ENCODE measurements around the gene PCSK6.

PCSK6 gene

DNA sequence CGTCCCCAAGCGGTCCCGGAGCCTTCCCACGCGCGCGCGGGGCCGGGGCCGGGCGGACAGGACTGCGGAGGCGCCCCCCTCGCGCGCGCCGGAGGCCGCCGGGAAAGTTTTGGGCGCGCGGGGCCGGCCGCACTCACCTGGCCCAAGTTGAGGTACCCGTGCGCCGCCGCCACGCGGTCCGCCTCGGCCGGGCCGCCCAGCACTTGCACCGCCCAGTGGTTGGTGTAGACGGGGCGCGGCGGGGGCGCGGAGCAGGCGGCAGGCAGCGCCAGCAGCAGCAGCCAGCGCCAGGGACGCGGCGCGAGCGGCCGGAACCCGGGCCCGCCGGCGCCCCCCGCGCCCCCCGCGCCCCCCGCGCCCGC, 289 bp downstream of the PCSK6 start:
- peak overlapping the region; percentile 52; the same call in 1 of the 2 replicates for H3K4me3 ChIP-seq (ENCODE audit: low read depth, low read length)

DNA sequence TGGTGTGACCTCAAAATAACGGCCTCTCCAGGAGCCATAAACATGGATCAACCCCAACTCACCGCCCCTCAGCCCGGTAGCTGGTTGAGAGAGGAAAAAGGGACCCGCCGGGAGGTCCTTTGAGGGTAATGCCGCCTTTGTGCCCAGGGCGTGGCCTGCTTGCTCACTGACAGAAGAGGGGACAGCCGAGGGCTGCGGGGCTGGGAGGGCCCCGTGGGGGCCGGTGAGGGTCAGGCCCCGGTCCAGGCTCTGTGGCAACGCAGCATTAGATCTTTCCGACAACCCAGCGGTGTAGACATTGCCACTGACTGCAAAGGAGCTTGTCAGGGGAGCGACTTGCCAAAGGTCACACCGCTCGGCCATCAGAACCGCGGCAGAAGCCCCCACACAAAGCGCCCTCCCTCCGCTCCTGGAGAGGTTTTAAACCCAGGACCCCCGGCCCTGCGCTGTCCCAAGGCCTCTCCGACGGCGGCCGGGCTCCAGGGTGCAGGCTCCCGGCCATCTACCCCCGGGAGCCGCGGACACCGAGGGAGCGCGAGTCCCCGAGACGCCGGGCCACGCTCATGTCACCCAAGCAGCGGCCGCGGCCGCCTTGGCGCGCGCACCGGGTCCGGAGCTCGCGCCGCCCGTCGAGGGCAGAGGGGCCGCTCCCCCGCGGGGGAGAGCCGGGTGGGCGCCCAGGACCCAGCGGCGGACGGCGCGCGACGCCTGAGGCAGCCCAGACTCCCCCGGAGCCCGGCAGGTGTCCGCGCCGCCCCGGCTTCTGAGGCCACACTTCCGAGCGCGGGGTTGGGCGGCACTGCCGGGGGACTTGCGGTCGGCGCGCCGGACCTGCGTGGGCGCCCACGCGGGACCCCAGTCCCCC, 975 bp downstream of the PCSK6 start:
- Histone ChIP-seq H3K4me3 (ENCODE audit: low read depth, low read length) (peak overlapping the region; percentile 52), H3K9me3 (ENCODE audit: control insufficient read depth, insufficient read depth, low read length) (no peaks in the 10 kb centered on the region), H3K4me1 (ENCODE audit: control insufficient read depth, insufficient read depth, low read length) (no peaks in the 10 kb centered on the region), H3K27me3 (ENCODE audit: control insufficient read depth, insufficient read depth, low read length) (peaks cover 41% of the 10 kb centered on the region), H3K27ac (ENCODE audit: low read depth, low read length) (no peak overlapping the region), H3K36me3 (ENCODE audit: control insufficient read depth, insufficient read depth, low read length) (no peaks in the 10 kb centered on the region), H3K9ac (ENCODE audit: low read depth, low read length) (no peak overlapping the region)

More for the DNA sequence above, 289 bp downstream of the PCSK6 start:
- no peak overlapping the region for H3K27ac ChIP-seq (ENCODE audit: low read depth, low read length)
- no peak overlapping the region for H3K9ac ChIP-seq (ENCODE audit: low read depth, low read length)
- no peaks in the 10 kb centered on the region for H3K36me3 ChIP-seq (ENCODE audit: control insufficient read depth, insufficient read depth, low read length)
- H3K9me3 ChIP-seq (ENCODE audit: control insufficient read depth, insufficient read depth, low read length), result no peaks in the 10 kb centered on the region
- no peaks in the 10 kb centered on the region for H3K4me1 ChIP-seq (ENCODE audit: control insufficient read depth, insufficient read depth, low read length)
- H3K27me3 ChIP-seq (ENCODE audit: control insufficient read depth, insufficient read depth, low read length), result peaks cover 41% of the 10 kb centered on the region

DNA sequence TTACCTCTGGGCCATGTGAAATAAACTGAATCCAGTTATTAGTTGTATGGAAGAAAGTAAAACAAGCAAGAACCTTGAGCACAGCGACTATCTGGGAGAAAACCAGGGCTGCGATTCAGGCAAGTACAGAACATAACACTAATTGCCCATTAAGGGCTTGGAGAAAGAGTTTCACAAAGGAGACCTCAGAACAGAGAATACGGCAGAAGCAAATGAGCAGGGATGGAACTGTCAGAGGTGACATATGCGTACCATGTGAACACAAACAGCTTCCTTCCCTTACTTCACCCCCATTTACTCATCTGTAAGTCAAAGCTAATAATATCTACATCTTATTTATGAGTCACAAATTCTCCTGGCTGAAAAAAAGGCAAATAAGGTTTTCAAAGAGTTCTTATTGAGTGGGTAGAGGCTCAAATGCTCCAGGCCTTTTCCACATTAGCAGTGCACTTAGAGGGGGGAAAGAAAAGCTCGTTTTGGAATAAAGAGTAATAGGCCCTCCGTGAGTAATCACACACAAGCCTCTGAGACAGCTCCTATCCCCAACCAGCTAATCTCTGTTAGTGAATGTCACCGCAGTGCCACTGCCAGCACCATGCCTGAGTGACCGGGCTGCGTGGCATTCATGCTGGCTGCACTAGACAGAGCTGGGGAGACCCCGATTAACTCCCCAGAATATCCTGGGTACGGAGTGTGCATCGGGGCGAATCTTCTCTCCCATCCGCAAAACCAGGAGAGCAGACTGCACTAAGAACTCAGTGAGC, 2.6 kb downstream of the PCSK6 start:
- no peak overlapping the region for H3K4me3 ChIP-seq (ENCODE audit: low read depth, low read length)
- no peak overlapping the region for H3K27ac ChIP-seq (ENCODE audit: low read depth, low read length)
- H3K4me1 ChIP-seq (ENCODE audit: control insufficient read depth, insufficient read depth, low read length), result no peaks in the 10 kb centered on the region
- H3K9me3 ChIP-seq (ENCODE audit: control insufficient read depth, insufficient read depth, low read length), result no peaks in the 10 kb centered on the region
- no peaks in the 10 kb centered on the region for H3K36me3 ChIP-seq (ENCODE audit: control insufficient read depth, insufficient read depth, low read length)
- no peak overlapping the region for H3K9ac ChIP-seq (ENCODE audit: low read depth, low read length)
- H3K27me3 ChIP-seq (ENCODE audit: control insufficient read depth, insufficient read depth, low read length), result peaks cover 41% of the 10 kb centered on the region

DNA sequence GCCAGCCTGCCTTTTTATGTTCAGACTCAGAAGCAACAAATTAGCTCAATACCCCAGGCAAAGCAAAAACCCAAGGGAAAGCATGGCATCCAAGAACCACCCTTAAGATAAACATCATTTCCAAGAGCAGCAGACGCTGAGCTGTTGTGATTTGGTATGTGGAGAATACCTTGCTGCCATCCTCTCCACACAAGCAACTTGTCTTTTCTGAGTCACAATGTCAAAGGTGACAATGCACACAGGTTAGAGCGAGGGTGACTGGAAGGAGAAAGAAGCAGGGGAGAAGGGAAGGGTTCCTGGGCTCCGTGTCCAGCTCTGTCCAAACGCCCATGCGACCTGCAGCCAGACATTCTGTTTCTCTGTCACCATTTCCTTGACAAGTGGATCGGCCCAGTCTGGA, 6.0 kb downstream of the PCSK6 start:
- no peaks in the 10 kb centered on the region for H3K9me3 ChIP-seq (ENCODE audit: control insufficient read depth, insufficient read depth, low read length)
- H3K36me3 ChIP-seq (ENCODE audit: control insufficient read depth, insufficient read depth, low read length), result no peaks in the 10 kb centered on the region
- no peak overlapping the region for H3K9ac ChIP-seq (ENCODE audit: low read depth, low read length)
- H3K27me3 ChIP-seq (ENCODE audit: control insufficient read depth, insufficient read depth, low read length), result peaks cover 23% of the 10 kb centered on the region
- H3K4me3 ChIP-seq (ENCODE audit: low read depth, low read length), result no peak overlapping the region
- no peaks in the 10 kb centered on the region for H3K4me1 ChIP-seq (ENCODE audit: control insufficient read depth, insufficient read depth, low read length)
- no peak overlapping the region for H3K27ac ChIP-seq (ENCODE audit: low read depth, low read length)

DNA sequence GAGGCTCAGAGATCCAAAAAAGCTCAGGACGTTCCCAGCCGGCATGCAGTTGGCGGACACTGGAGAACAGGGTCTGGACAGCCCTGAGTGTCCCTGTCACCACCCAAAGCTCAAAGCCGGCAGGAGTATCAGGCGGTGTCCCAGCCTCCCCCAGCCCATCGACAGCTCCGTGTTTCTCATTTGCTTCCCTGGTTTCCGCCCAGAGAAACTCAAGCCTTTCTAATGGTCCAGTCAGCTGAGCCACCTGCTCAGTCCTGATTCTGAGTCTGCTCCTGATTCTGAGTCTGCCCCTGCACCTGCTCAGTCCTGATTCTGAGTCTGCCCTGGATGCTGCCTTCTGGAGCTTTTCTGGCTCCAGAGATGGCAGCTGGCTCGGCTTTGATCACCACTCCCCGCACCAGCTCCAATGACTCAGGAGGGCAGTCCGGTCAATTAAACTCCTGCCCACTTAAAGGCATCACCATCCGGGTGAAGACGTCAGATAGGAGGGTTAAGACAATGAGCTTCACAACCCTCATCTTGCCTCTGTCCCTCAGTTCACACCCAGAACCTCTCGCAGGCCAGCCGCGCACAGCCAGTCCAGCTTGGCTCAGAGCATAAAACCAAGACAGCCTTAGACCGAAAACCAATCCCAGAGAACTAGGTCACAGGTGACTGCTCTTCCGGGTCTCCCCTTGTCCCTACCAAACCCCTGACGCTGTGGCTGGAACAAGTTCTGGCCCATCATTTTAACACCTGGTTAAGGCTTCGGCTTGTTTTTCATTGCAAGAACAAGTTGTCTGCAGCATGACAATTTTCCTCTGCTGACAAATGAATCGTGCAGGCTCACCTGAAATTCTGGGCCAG, 6.8 kb downstream of the PCSK6 start:
- H3K27me3 ChIP-seq (ENCODE audit: control insufficient read depth, insufficient read depth, low read length), result peaks cover 16% of the 10 kb centered on the region
- H3K4me3 ChIP-seq (ENCODE audit: low read depth, low read length), result no peak overlapping the region
- H3K9ac ChIP-seq (ENCODE audit: low read depth, low read length), result no peak overlapping the region
- H3K36me3 ChIP-seq (ENCODE audit: control insufficient read depth, insufficient read depth, low read length), result no peaks in the 10 kb centered on the region
- no peaks in the 10 kb centered on the region for H3K9me3 ChIP-seq (ENCODE audit: control insufficient read depth, insufficient read depth, low read length)
- no peak overlapping the region for H3K27ac ChIP-seq (ENCODE audit: low read depth, low read length)
- no peaks in the 10 kb centered on the region for H3K4me1 ChIP-seq (ENCODE audit: control insufficient read depth, insufficient read depth, low read length)

DNA sequence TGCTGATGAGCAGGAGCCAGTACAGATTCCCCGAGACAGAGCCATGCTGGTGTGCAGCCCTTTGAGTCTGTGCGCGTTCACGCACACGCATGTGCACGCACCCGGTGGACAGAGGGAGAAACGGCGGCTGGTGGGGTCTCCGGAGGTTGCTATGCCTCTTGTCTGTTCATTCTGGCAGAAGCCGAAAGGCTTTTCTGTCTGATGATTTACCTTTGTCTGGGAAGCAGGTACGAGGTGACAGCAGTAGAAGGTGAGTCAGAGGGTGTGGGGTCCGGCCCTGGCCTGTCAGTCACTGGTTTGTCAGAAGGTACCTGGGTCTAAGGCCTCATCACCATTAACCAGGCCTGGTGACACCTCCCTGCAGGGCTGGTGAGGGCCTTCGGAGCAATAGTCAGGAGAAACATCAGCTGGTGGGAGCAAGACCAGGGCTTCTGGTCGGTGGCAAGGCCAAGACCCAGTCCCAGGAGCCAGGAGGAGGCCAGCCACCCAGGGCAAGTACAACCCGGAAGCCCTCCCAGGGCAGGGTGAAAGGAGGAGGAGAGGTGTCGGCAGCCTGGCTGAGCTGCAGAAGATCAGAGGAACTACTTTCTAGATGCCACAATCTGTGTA, 7.5 kb downstream of the PCSK6 start:
- no peak overlapping the region for H3K27ac ChIP-seq (ENCODE audit: low read depth, low read length)
- H3K4me3 ChIP-seq (ENCODE audit: low read depth, low read length), result no peak overlapping the region
- H3K4me1 ChIP-seq (ENCODE audit: control insufficient read depth, insufficient read depth, low read length), result no peaks in the 10 kb centered on the region
- no peaks in the 10 kb centered on the region for H3K9me3 ChIP-seq (ENCODE audit: control insufficient read depth, insufficient read depth, low read length)
- H3K27me3 ChIP-seq (ENCODE audit: control insufficient read depth, insufficient read depth, low read length), result peaks cover 9% of the 10 kb centered on the region
- H3K9ac ChIP-seq (ENCODE audit: low read depth, low read length), result no peak overlapping the region
- no peaks in the 10 kb centered on the region for H3K36me3 ChIP-seq (ENCODE audit: control insufficient read depth, insufficient read depth, low read length)

DNA sequence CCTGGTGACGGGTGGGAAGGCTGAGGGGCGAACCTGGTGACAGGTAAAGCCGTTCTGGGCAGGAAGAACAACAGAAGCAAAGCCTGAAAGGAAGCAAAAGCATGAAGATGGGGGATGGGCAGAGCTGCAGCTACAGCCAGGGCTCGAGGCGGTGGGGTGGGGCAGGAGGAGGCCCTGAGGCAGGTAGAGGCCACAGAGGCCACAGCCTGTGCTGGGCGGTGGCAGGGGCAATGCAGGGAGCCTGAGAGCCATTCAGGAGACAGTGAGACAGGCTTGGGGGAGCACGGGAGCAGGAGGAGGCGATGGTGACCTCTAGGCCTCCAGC, 8.2 kb downstream of the PCSK6 start:
- H3K9me3 ChIP-seq (ENCODE audit: control insufficient read depth, insufficient read depth, low read length), result no peaks in the 10 kb centered on the region
- H3K27ac ChIP-seq (ENCODE audit: low read depth, low read length), result no peak overlapping the region

DNA sequence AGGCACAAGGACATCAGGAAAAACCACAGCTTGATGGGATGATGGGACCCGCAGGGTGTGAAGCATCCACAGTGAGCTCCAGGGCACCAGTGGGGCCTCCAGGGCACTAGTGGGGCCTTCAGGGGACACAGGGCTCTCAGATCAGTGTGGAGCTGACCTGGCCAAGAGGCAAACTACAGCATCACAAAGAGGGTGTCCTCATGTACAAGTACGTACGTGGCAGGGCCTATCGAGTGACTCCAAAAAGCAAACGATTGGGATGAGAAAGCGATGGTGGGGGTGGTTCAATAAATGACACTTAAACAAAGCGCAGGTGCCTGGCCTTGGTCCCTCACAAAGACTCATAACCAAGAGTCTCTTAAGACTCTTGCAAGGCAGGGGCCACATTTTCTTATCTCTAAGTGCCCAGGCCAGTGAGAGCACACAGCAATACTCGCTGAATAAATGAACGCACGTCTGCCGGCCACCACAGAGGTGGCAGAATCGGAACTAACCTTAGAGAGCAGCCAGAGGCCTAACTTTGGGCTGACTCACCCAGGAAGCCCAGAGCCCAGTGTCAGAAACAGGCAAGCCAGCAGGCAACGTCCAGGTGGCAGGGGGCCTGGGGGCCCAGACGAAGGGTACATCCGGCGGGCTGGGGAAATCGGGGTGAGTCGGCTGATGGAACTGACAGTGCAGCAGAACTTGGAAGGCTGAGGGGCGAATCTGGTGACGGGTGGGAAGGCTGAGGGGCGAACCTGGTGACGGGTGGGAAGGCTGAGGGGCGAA, 8.7 kb downstream of the PCSK6 start:
- Histone ChIP-seq H3K9ac (ENCODE audit: low read depth, low read length) (no peak overlapping the region), H3K27me3 (ENCODE audit: control insufficient read depth, insufficient read depth, low read length) (no peaks in the 10 kb centered on the region), H3K4me1 (ENCODE audit: control insufficient read depth, insufficient read depth, low read length) (no peaks in the 10 kb centered on the region), H3K36me3 (ENCODE audit: control insufficient read depth, insufficient read depth, low read length) (no peaks in the 10 kb centered on the region), H3K9me3 (ENCODE audit: control insufficient read depth, insufficient read depth, low read length) (no peaks in the 10 kb centered on the region), H3K4me3 (ENCODE audit: low read depth, low read length) (no peak overlapping the region), H3K27ac (ENCODE audit: low read depth, low read length) (no peak overlapping the region)

More for the DNA sequence above, 8.2 kb downstream of the PCSK6 start:
- H3K4me3 ChIP-seq (ENCODE audit: low read depth, low read length), result no peak overlapping the region
- peaks cover 2% of the 10 kb centered on the region; the same call in 1 of the 2 replicates for H3K27me3 ChIP-seq (ENCODE audit: control insufficient read depth, insufficient read depth, low read length)
- no peak overlapping the region for H3K9ac ChIP-seq (ENCODE audit: low read depth, low read length)
- H3K4me1 ChIP-seq (ENCODE audit: control insufficient read depth, insufficient read depth, low read length), result no peaks in the 10 kb centered on the region
- H3K36me3 ChIP-seq (ENCODE audit: control insufficient read depth, insufficient read depth, low read length), result no peaks in the 10 kb centered on the region

DNA sequence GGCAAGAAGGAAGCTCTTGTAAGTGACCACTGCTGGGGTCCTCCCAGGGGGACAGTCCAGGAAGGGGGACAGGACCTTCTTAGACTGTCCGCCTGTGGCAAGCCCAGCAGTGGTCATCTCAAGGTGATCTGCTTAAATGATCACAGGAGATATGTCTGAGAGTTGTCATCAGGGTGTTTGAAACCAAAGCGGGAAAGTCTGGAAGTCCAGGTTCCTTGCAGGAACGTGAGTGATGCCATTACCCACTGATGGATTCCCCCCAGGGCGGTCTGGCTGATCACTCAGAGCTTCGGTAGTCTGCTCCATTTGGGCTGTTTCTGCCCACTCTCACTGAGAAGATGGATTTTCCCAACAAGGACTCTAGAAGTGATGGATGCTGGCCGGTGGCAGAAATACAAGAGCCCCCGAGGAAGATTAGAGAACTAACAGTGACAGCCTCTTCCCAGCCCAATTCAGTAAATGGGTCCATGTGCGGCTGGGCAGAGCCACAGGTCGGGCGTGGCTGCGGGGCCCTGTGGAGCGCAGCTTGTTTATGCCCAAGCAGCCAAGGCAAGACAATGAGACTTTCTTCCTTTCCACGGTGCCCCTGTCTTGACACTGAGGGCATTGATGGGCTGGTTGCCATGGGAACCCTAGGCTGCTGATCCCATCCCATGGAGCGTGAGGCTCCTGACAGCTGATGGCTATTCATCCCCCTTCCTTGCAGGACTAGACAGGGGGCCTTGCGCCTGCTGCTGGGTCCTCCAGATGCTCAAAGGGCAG, 9.5 kb downstream of the PCSK6 start:
- H3K9me3 ChIP-seq (ENCODE audit: control insufficient read depth, insufficient read depth, low read length), result no peaks in the 10 kb centered on the region
- no peak overlapping the region for H3K27ac ChIP-seq (ENCODE audit: low read depth, low read length)
- no peaks in the 10 kb centered on the region for H3K36me3 ChIP-seq (ENCODE audit: control insufficient read depth, insufficient read depth, low read length)
- no peak overlapping the region for H3K4me3 ChIP-seq (ENCODE audit: low read depth, low read length)
- no peaks in the 10 kb centered on the region for H3K4me1 ChIP-seq (ENCODE audit: control insufficient read depth, insufficient read depth, low read length)
- H3K9ac ChIP-seq (ENCODE audit: low read depth, low read length), result no peak overlapping the region
- no peaks in the 10 kb centered on the region for H3K27me3 ChIP-seq (ENCODE audit: control insufficient read depth, insufficient read depth, low read length)

All from HUES48 (cell line).